Neural progenitor cell (in vitro differentiated cells): Measurements from ENCODE around the gene LPP. TPM values are rescaled to one million over a fixed set of nuclear protein-coding genes. Genes with fewer than 3 reads are reported as not detected.
A peak's percentile ranks its signal among the peaks of the same experiment; 100 is the strongest.

ENCODE experiments used
- DNase-seq: peaks from one replicate; pipeline ENCODE4 v3.0.0-alpha.2; 2016; ENCODE audit warnings: low spot score
- H2AFZ ChIP-seq: fragments of 200-600 bp; sonication (generic); replicated peaks from 2 replicates; pipeline ENCODE4 v1.6.1; 2016; ENCODE audit warnings: antibody characterized with exemption
- H3F3A ChIP-seq: fragments of 200-600 bp; sonication (generic); 2 replicates; pipeline ENCODE4 v1.6.1; 2016; ENCODE audit warnings: antibody characterized with exemption, low read depth
- H3K27ac ChIP-seq: fragments of 200-600 bp; sonication (generic); 2 replicates; pipeline ENCODE4 v1.5.1; 2016; ENCODE audit warnings: mild to moderate bottlenecking
- H3K27me3 ChIP-seq: fragments of 200-600 bp; sonication (generic); 2 replicates; pipeline ENCODE4 v1.6.1; 2016; ENCODE audit warnings: mild to moderate bottlenecking, moderate library complexity
- H3K36me3 ChIP-seq: fragments of 200-600 bp; sonication (generic); 2 replicates; pipeline ENCODE4 v1.5.1; 2016
- H3K4me1 ChIP-seq: fragments of 200-600 bp; sonication (generic); 2 replicates; pipeline ENCODE4 v1.6.1; 2016; ENCODE audit warnings: mixed run types
- H3K4me2 ChIP-seq: fragments of 200-600 bp; sonication (generic); 2 replicates; pipeline ENCODE4 v1.6.1; 2016
- H3K4me3 ChIP-seq: fragments of 200-600 bp; sonication (generic); 2 replicates; pipeline ENCODE4 v1.5.1; 2016
- H3K79me2 ChIP-seq: fragments of 200-600 bp; sonication (generic); 2 replicates; pipeline ENCODE4 v1.6.1; 2016; ENCODE audit warnings: low read depth
- H3K9ac ChIP-seq: fragments of 200-600 bp; sonication (generic); 2 replicates; pipeline ENCODE4 v1.6.1; 2016
- H3K9me3 ChIP-seq: fragments of 200-600 bp; sonication (generic); 2 replicates; pipeline ENCODE4 v1.5.1; 2016; ENCODE audit warnings: low read depth
- H4K20me1 ChIP-seq: fragments of 200-600 bp; sonication (generic); 2 replicates; pipeline ENCODE4 v1.6.1; 2016; ENCODE audit warnings: low read depth
- H3K27ac Mint-ChIP-seq: 3 replicates; pipeline ENCODE4 v1.8.0; 2021; ENCODE audit warnings: mixed read lengths
- H3K27me3 Mint-ChIP-seq: 2 replicates; pipeline ENCODE4 v1.8.0; 2022; ENCODE audit warnings: low read depth, mild to moderate bottlenecking, inconsistent platforms, moderate library complexity, mixed read lengths; ENCODE audit not compliant: insufficient read depth
- H3K36me3 Mint-ChIP-seq: 3 replicates; pipeline ENCODE4 v1.8.0; 2021; ENCODE audit warnings: mixed read lengths
- H3K4me1 Mint-ChIP-seq: 3 replicates; pipeline ENCODE4 v1.8.0; 2021; ENCODE audit warnings: mixed read lengths
- H3K4me3 Mint-ChIP-seq: 3 replicates; pipeline ENCODE4 v1.8.0; 2021; ENCODE audit warnings: mild to moderate bottlenecking, moderate library complexity, mixed read lengths
- H3K9me3 Mint-ChIP-seq: 3 replicates; pipeline ENCODE4 v1.8.0; 2020; ENCODE audit warnings: mixed read lengths
- CTCF ChIP-seq: fragments of 200-600 bp; sonication (generic); IDR thresholded peaks from 2 replicates; pipeline ENCODE4 v1.5.1; 2017; ENCODE audit warnings: antibody characterized with exemption, mild to moderate bottlenecking
- EZH2 ChIP-seq: fragments of 200-600 bp; sonication (generic); IDR thresholded peaks from 2 replicates; pipeline ENCODE4 v1.6.1; 2017; ENCODE audit warnings: antibody characterized with exemption, mild to moderate bottlenecking, moderate library complexity
- EZH2phosphoT487 ChIP-seq: fragments of 200-600 bp; sonication (generic); IDR thresholded peaks from 2 replicates; pipeline ENCODE4 v1.6.1; 2017; ENCODE audit warnings: antibody characterized with exemption
- total RNA-seq: library from RNA; depleted of rRNA; stranded (reverse); fragments of >200 nt; gene quantifications from 2 replicates; pipeline ENCODE4 v1.2.3, GENCODE V29; 2015; ENCODE audit warnings: low replicate concordance

The LPP gene
- total RNA-seq, 1 donor from 2014 or later = 18.9 TPM

- no peaks in the 10 kb centered on the region for H3K36me3 ChIP-seq
- TF ChIP-seq EZH2phosphoT487 (no peak), EZH2 (no peak), CTCF (no peak)
- no peaks in the 10 kb centered on the region for H3K9me3 ChIP-seq
- no peak overlapping the region for H3K4me3 ChIP-seq
- no peak overlapping the region for H2AFZ ChIP-seq
- DNase-seq = no peak
- peaks cover 20% of the 10 kb centered on the region for H3K4me1 Mint-ChIP-seq
- peaks cover 3% of the 10 kb centered on the region for H3K79me2 ChIP-seq
- H4K20me1 ChIP-seq = no peaks in the 10 kb centered on the region
- no peak overlapping the region for H3K27ac Mint-ChIP-seq
- peaks cover 34% of the 10 kb centered on the region for H3K4me1 ChIP-seq
- no peak overlapping the region for H3K9ac ChIP-seq
- no peaks in the 10 kb centered on the region for H3K27me3 Mint-ChIP-seq
- no peaks in the 10 kb centered on the region for H3F3A ChIP-seq
- H3K36me3 Mint-ChIP-seq = peaks cover 11% of the 10 kb centered on the region
- H3K4me3 Mint-ChIP-seq = no peak overlapping the region
- no peak overlapping the region for H3K27ac ChIP-seq
- no peak overlapping the region for H3K4me2 ChIP-seq
- H3K27me3 ChIP-seq = no peaks in the 10 kb centered on the region
- peaks cover 4% of the 10 kb centered on the region for H3K9me3 Mint-ChIP-seq
Observed at GRCh38 chr3:188305220-188305619, 151.3 kb downstream of the LPP start.

GRCh38 chr3:188306435-188307005 lies 152.6 kb downstream of the LPP start:
- Histone ChIP-seq H3K4me2 (no peak overlapping the region), H4K20me1 (no peaks in the 10 kb centered on the region), H3K27me3 (no peaks in the 10 kb centered on the region), H3K9me3 (no peaks in the 10 kb centered on the region), H3F3A (no peaks in the 10 kb centered on the region), H3K79me2 (no peaks in the 10 kb centered on the region), H2AFZ (no peak overlapping the region), H3K36me3 (no peaks in the 10 kb centered on the region), H3K9ac (no peak overlapping the region), H3K4me3 (no peak overlapping the region), H3K4me1 (peaks cover 21% of the 10 kb centered on the region), H3K27ac (no peak overlapping the region)
- no peak for DNase-seq
- Mint-ChIP-seq H3K36me3 (peaks cover 15% of the 10 kb centered on the region), H3K4me3 (no peak overlapping the region), H3K4me1 (peaks cover 13% of the 10 kb centered on the region), H3K27ac (no peak overlapping the region), H3K9me3 (peaks cover 4% of the 10 kb centered on the region), H3K27me3 (no peaks in the 10 kb centered on the region)
- TF ChIP-seq EZH2phosphoT487 = no peak
- no peak for TF ChIP-seq EZH2
- TF ChIP-seq CTCF = no peak

GRCh38 chr3:188309437-188310269 lies 155.7 kb downstream of the LPP start:
- Mint-ChIP-seq H3K36me3 (peaks cover 10% of the 10 kb centered on the region), H3K27ac (peak overlapping the region; percentile 9)
- no peak overlapping the region for H3K27ac ChIP-seq

More at GRCh38 chr3:188309437-188310269, 155.7 kb downstream of the LPP start:
- Histone ChIP-seq H3K4me1 (peaks cover 5% of the 10 kb centered on the region), H2AFZ (no peak overlapping the region), H3K9ac (no peak overlapping the region), H3K36me3 (no peaks in the 10 kb centered on the region), H3F3A (no peaks in the 10 kb centered on the region), H3K4me2 (no peak overlapping the region), H4K20me1 (no peaks in the 10 kb centered on the region), H3K79me2 (no peaks in the 10 kb centered on the region), H3K4me3 (no peak overlapping the region), H3K27me3 (no peaks in the 10 kb centered on the region), H3K9me3 (no peaks in the 10 kb centered on the region)
- Mint-ChIP-seq H3K27me3 (no peaks in the 10 kb centered on the region), H3K4me3 (no peak overlapping the region), H3K9me3 (peaks cover 4% of the 10 kb centered on the region), H3K4me1 (peaks cover under 1% of the 10 kb centered on the region)
- DNase-seq = no peak
- TF ChIP-seq CTCF (no peak), EZH2 (no peak), EZH2phosphoT487 (no peak)
